MCF 10A (cell line): Measurements from ENCODE around the gene PANK1. TPM values are rescaled to one million over a fixed set of nuclear protein-coding genes. Genes with fewer than 3 reads are reported as not detected.

Source experiments
- BruUV-seq: library from RNA; stranded (reverse); fragments of 400-500 nt; replicated peaks from 2 replicates; lab custom pipeline; 2021; lab: Mats Ljungman, UMichigan
- CTCF ChIA-PET: fragments of 300-600 bp; sonication (Branson Sonifier 250); formaldehyde crosslinking; extraction: SDS; loops from one replicate; lab custom pipeline; 2021; ENCODE audit warnings: antibody characterized with exemption, inconsistent platforms; lab: Yijun Ruan, JAX
- POLR2A ChIA-PET: fragments of 300-600, 350-650 bp; sonication (Branson Sonifier 250); formaldehyde crosslinking; extraction: SDS; loops from one replicate; lab custom pipeline; 2020; ENCODE audit warnings: antibody characterized with exemption, inconsistent platforms; lab: Yijun Ruan, JAX
- DNase-seq: peaks from one replicate; pipeline ENCODE4 v3.0.0-alpha.2; 2018; ENCODE audit not compliant: unreplicated experiment
- H3K27ac Mint-ChIP-seq: one replicate; pipeline ENCODE4 v1.8.0; 2022; ENCODE audit warnings: mild to moderate bottlenecking, low read depth, mixed read lengths; ENCODE audit not compliant: unreplicated experiment
- H3K27me3 Mint-ChIP-seq: one replicate; pipeline ENCODE4 v1.8.0; 2022; ENCODE audit warnings: mixed read lengths; ENCODE audit not compliant: insufficient read depth, unreplicated experiment
- H3K36me3 Mint-ChIP-seq: one replicate; pipeline ENCODE4 v1.8.0; 2022; ENCODE audit warnings: mild to moderate bottlenecking, moderate library complexity, mixed read lengths; ENCODE audit not compliant: insufficient read depth, unreplicated experiment
- H3K4me1 Mint-ChIP-seq: one replicate; pipeline ENCODE4 v1.8.0; 2022; ENCODE audit warnings: mixed read lengths; ENCODE audit not compliant: insufficient read depth, unreplicated experiment
- H3K4me3 Mint-ChIP-seq: one replicate; pipeline ENCODE4 v1.8.0; 2022; ENCODE audit warnings: mild to moderate bottlenecking, moderate library complexity, mixed read lengths; ENCODE audit not compliant: unreplicated experiment
- H3K9me3 Mint-ChIP-seq: one replicate; pipeline ENCODE4 v1.8.0; 2022; ENCODE audit warnings: mixed read lengths; ENCODE audit not compliant: unreplicated experiment
- CTCF ChIP-seq: fragments of 200-600 bp; IDR thresholded peaks from one replicate; pipeline ENCODE4 v1.8.0; 2022; ENCODE audit warnings: antibody characterized with exemption, mild to moderate bottlenecking; ENCODE audit not compliant: unreplicated experiment
- intact Hi-C: fragments of 100-400 bp; cut with micrococcal nuclease; formaldehyde crosslinking; loops from 2 replicates; pipeline ENCODE4 v1.14.1; 2022
- total RNA-seq: library from RNA; stranded (reverse); gene quantifications from 2 replicates; pipeline ENCODE4 v1.2.3, GENCODE V29; 2022

PANK1 gene
- total RNA-seq, 1 experiment from 2014 or later: 4.7 TPM

- no peak for DNase-seq
- H3K4me3 Mint-ChIP-seq: no peak overlapping the region
- no TSS peak for BruUV-seq
- no peaks in the 10 kb centered on the region for H3K9me3 Mint-ChIP-seq
- no peak for TF ChIP-seq CTCF
- intact Hi-C loops: no loop called here
- H3K27ac Mint-ChIP-seq: peak overlapping the region; percentile 27
- peaks cover 16% of the 10 kb centered on the region for H3K36me3 Mint-ChIP-seq
- CTCF ChIA-PET: no interaction called here
- no peaks in the 10 kb centered on the region for H3K27me3 Mint-ChIP-seq
- peaks cover 12% of the 10 kb centered on the region for H3K4me1 Mint-ChIP-seq
- POLR2A ChIA-PET: no interaction called here
These were observed 53.8 kb downstream of the PANK1 start for GRCh38 chr10:89591111-89591795.

DNA sequence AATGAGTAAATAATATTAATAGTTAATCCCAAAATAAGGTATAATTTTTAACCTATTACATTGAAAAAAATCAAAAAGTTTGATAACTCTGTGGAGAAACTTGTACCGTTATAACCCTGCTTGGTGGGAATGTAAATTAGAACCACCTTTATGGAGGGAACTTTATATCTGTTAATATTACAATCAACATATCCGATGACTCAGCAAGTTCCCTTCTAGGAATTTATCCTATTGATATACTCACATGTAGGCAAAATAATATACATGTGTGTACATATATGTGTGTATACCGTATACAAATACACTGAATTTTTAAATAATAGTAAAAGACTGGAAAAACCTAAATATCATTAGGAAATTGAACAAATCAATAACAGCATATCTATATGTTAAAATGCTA lies 54.7 kb downstream of the PANK1 start:
- Mint-ChIP-seq H3K4me3 (no peak overlapping the region), H3K4me1 (peaks cover 12% of the 10 kb centered on the region), H3K27ac (no peak overlapping the region), H3K27me3 (no peaks in the 10 kb centered on the region), H3K36me3 (peaks cover 17% of the 10 kb centered on the region), H3K9me3 (no peaks in the 10 kb centered on the region)
- no peak for TF ChIP-seq CTCF
- no TSS peak for BruUV-seq
- POLR2A ChIA-PET: no interaction called here
- DNase-seq: no peak
- CTCF ChIA-PET: no interaction called here
- intact Hi-C loops: no loop called here

GRCh38 chr10:89589101-89589720 lies 55.8 kb downstream of the PANK1 start:
- H3K9me3 Mint-ChIP-seq: no peaks in the 10 kb centered on the region
- peaks cover 17% of the 10 kb centered on the region for H3K36me3 Mint-ChIP-seq
- no peak overlapping the region for H3K27ac Mint-ChIP-seq
- no peaks in the 10 kb centered on the region for H3K27me3 Mint-ChIP-seq
- intact Hi-C loops: no loop called here
- ChIA-PET POLR2A (interaction anchor here (0.5 kb wide), 1 partner anchor 24 kb away, joined by 3 read pairs; no protein-coding TSS in a partner anchor), CTCF (interaction anchor here (0.6 kb wide), 1 partner anchor 535 kb away, joined by 3 read pairs; no protein-coding TSS in a partner anchor)
- BruUV-seq: no TSS peak
- H3K4me3 Mint-ChIP-seq: no peak overlapping the region
- no peak for TF ChIP-seq CTCF
- DNase-seq: no peak
- H3K4me1 Mint-ChIP-seq: peaks cover 12% of the 10 kb centered on the region

DNA sequence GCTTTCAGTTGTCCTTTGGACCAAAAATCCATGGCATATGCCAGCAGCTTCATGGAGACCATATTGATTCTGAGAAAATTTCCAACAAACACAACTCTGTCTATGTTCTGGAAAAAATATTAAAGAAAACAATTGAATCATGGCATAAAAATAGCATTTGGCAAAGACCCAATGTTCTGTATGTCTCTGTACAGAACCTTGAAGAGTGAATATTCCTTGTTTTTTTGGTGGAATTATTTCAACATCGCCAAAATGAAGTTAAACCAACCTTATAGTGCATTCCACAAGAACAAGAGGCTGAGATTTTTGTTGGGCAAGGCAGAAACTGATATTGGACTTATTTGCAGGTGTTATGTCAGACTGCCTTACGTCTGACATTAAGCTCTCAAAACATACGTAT lies 56.4 kb downstream of the PANK1 start:
- no TSS peak for BruUV-seq
- H3K9me3 Mint-ChIP-seq: no peaks in the 10 kb centered on the region
- DNase-seq: peak; percentile 20
- H3K27ac Mint-ChIP-seq: no peak overlapping the region
- intact Hi-C loops: no loop called here
- peaks cover 18% of the 10 kb centered on the region for H3K36me3 Mint-ChIP-seq
- H3K4me3 Mint-ChIP-seq: no peak overlapping the region
- H3K4me1 Mint-ChIP-seq: peaks cover 12% of the 10 kb centered on the region
- no peaks in the 10 kb centered on the region for H3K27me3 Mint-ChIP-seq
- POLR2A ChIA-PET: interaction anchor here (0.5 to 0.7 kb wide), 2 partner anchors 14 to 25 kb away, joined by 3 read pairs; no protein-coding TSS in a partner anchor
- CTCF ChIA-PET: no interaction called here
- TF ChIP-seq CTCF: no peak
